HuH-7.5 (cell line): ENCODE measurements around the gene HNRNPF.
A peak's percentile ranks its signal among the peaks of the same experiment; 100 is the strongest.
"Not testable (repeated sequence)": the region's sequence is repeated elsewhere in the genome, so short reads cannot be mapped to it uniquely, and the experiment has no call there.

ENCODE experiments used
- DNase-seq: peaks from one replicate; pipeline ENCODE4 v3.0.0; 2011; ENCODE audit warnings: low spot score

The HNRNPF gene

GRCh38 chr10:43396928-43397624 is 11.9 kb downstream of the HNRNPF start:
- DNase-seq: peak; percentile 63

DNA sequence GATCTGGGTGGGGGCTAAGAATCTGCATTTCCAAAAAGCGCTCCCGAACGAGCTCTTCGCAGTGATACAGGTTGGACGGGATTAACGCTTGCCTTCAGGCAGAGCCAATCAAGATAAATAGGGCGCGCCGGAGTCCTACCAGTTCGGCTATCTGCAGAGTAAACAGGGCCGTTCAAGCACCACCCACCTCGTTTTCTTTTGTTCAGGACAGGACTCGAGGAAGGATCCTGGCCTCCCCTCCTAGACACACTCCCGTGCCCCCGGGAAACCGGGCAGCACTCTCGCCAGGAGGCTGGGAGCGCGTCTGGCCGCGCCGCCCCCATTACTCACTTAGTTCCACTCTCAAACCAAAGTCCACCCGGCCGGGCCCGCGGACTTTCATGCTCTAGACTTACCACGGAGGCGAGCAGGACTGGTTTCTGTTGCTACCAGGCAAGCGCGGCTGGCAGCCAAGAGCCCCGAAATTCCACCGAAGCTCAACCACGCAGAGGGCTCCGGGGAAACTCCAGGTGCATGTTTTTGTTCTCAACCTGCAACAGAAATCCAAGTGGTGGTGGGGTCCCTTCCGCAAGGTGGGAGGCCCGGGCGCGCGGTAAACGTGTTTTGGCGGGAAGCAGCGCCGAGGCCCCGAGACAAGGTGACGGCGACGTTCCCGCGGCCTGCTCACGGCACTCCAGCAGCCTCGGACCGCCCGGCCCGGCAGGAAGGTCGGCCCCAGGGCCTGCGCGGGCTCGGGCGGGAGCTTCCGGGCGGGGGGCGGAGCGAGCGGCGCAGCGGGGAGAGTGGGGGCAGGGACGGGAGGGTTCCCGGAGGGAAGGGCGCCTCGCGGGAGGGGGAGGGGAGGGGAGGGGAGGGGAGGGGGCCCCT is 12.7 kb downstream of the HNRNPF start:
- DNase-seq: peak; percentile 61

DNA sequence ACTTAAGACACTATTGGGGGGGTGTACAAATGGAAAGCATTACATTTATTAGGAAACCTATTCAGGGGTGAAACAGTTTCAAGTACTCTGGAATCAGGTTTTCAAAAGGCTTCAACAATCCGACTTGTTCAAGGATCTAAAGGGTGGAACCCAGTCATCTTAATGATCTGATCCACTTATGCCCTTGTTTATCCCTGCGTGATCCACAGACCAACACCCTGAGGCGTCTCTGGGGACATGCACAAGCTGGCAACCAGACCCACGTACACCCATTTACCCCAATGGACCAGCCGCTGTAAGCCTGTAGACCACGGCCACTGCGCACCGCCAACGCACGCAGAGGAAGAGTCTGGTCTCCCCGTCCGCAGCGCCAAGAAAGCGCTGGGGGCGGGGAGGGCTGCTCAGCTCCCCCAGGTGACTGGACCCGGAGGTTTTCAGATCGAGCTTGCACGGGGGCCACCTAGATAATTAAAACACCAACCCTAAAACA is 13.4 kb downstream of the HNRNPF start:
- DNase-seq: no peak

- DNase-seq: no peak
Observed at GRCh38 chr10:43394868-43395267, 14.1 kb downstream of the HNRNPF start.

DNA sequence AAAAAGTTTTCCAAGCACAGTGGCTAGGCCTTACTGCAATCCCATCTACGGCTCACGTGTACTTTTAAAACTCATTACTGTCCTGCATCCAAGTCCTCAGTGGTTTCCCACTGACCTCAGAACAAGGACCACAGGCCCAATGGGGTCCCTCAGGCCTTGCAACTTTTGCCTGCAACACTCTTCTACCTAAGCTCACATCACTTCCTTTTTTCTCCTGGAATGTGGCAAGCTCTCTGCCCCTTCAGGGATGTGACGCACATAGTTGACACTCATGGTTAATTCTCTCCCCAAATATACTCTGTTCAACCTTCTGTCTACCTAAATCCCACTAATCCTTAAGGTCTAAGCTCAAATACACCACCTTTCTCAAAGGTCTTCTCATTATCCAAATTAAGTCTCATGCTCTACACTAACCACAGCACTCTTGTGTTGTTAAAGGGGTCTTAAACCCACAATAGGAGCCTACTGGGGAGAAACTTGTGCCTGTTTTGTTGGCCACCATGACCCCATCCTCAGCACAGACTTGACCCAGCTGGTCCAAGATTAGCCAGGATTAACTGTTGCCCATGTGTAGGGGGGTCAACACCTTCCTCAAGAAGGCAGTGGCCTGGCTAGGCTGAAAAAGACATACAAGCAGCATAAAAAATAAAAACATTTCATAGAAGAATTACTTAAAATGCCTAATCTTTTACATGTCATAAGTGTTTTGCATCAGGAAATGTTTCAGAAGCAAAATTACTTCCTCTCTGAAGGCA is 15.2 kb downstream of the HNRNPF start:
- DNase-seq: no peak

DNA sequence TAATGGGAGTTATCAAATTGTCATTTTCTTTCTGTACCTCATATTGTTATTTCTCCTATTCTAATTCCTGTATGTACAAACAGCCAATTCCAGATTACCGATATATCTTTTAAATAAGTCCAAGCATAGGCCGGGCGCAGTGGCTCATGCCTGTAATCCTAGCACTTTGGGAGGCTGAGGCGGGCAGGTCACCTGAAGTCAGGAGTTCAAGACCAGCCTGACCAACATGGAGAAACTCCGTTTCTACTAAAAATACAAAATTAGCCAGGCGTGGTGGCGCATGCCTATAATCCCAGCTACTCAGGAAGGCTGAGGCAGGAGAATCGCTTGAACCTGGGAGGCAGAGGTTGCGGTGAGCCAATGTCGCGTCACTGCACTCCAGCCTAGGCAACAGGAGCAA is 15.8 kb downstream of the HNRNPF start:
- not testable (repeated sequence) for DNase-seq

- no peak for DNase-seq
Observed at GRCh38 chr10:43392748-43393147, 16.2 kb downstream of the HNRNPF start.

DNA sequence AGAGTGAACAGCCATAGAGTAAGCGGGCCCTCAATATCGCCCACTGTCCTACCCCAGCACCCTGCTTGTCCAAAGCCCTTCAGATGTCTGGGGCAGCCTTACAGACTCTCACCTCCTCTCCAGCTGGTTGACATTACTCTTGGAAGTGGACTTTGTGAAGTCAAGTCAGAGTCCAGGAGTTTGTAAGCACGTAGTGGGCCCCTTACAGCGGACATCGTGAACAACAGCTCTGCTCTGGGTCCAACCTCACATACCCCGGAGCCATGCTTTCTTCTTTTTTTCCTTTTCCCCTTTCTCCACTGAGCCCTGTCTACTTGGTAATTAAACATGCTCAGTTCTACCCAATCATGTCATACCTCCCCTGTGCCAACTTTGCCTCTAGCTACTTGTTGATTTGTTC is 17.5 kb downstream of the HNRNPF start:
- DNase-seq: no peak

DNA sequence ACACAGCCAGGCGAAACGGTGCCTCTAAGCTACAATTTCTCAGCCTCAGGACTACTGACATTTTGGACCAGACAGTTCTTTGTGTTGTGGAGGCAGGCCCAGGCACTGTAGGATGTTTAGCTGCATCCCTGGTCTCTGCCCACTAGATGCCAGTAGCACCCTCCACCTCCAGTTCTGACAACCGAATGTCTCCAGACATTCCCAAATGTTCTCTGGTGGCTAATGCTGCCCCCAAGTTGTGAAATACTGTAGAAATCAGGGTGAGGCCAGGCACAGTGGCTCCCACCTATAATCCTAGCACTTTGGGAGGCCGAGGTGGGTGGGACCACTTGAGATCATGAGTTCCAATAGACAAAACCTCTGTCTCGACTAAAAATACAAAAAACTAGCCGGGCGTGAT is 18.2 kb downstream of the HNRNPF start:
- no peak for DNase-seq

DNA sequence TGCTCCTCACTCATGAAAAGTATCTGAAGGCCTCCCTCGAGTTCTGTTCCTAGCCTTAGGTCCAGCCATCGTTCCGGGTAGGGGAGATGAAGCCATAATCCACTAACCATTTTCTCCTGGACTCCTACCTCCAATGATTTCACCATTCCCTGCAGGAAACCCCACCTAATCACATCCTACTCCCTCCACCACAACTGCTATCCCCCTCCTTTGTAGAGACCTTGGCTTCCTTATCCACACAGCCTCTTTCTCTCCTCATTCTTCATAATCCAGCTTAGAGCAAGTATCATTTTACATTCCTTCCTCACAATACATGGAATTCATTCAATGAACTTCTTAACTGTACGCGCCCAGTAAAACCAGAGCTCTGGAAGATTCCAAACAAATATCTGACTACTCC is 18.7 kb downstream of the HNRNPF start:
- no peak for DNase-seq

- DNase-seq: no peak
Observed at GRCh38 chr10:43389867-43390266, 19.1 kb downstream of the HNRNPF start.

DNA sequence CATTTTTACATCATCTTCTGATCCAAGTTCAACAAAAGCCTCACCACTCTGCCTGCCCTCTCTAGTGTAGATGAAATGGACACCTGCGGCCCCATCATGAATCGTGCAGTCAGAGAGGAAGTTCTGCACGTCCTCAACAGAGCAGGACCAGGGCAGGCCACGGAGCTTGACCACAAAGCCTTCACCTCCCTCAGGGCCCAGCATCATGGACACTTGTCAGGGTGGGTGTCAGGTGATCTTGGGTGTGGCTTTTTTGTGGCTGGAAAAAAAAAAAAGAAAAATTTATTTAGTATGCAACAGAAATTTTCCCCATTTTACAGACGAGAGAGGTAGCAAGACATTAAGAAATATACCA is 21.3 kb downstream of the HNRNPF start:
- DNase-seq: no peak

GRCh38 chr10:43386981-43387677 is 21.9 kb downstream of the HNRNPF start:
- DNase-seq: no peak

GRCh38 chr10:43386549-43386948 is 22.4 kb downstream of the HNRNPF start:
- DNase-seq: no peak

DNA sequence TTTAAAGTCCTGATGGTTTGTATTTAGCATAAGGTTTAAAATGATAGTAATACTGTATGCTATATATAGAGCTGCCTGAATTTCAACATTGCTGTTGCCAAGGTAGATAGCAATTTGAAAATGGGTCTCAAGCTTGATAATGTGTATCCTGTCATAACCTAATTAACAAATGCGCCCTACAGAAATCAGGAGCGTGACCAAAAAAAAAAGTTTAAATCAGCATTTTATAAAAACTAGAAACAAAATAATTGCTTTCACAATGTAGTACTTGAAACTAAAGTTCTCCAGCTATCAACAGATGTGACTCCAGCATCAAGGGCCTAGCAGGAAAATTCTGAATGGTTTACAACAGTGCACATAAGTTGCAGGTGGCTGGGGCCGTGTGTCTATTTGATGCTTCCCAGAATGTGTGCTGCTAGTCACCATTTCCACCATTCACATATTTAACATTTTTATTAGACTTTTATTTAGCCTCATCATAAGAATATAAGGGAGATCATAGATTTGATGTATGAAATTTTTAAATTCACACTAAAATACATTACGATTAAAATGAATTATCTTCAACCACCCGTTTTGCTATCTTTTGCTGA is 23.5 kb downstream of the HNRNPF start:
- DNase-seq: no peak

GRCh38 chr10:43384252-43385221 is 24.4 kb downstream of the HNRNPF start:
- DNase-seq: no peak

GRCh38 chr10:43383204-43383971 is 25.6 kb downstream of the HNRNPF start:
- no peak for DNase-seq

DNA sequence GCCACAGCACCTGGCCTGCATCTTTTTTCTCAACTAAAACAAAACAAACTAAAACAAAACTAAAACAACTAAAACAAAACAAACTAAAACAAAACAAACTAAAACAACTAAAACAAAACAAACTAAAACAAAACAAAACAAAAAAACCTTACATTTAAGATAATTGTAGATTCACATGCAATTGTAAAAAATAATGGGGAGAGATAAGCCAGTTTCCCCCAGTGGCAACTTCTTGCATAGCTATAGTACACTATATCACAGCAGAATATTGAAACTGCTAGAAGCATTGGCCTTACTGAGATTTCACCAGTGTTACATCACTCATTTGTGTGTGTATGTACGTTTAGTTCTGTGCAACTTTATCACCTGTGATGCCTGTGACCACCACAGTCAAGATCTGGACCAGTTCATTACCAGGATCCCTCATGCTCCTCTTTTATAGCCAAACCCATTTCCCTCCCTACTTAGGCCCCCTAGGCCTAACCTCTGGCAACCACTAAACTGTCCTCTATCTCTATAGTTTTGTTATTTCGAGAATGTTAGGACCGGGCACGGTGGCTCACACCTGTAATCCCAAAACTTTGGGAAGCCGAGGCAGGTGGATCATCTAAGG is 28.3 kb downstream of the HNRNPF start:
- no peak for DNase-seq

- no peak for DNase-seq
Observed at GRCh38 chr10:43377424-43377883, 31.5 kb downstream of the HNRNPF start.
